ENCODE data around the gene HSD17B1. TPM values are rescaled to one million over a fixed set of nuclear protein-coding genes. Genes with fewer than 3 reads are reported as not detected.
"Not testable (repeated sequence)": the region's sequence is repeated elsewhere in the genome, so short reads cannot be mapped to it uniquely, and the experiment has no call there.

The HSD17B1 gene
- polyA plus RNA-seq (ENCODE audit: insufficient read length in 3 of 3): 1 to 10 TPM; 5.3 to 6.2 (median 5.8) TPM
- long read RNA-seq, donor 1, partial matches to known transcripts: 5 of 5 reads
- long read RNA-seq, donor 1, other reads (novel, unspliced or antisense): 0 of 5 reads
- long read RNA-seq, donor 2, partial matches to known transcripts: 5 of 5 reads
- long read RNA-seq, donor 2, other reads (novel, unspliced or antisense): 0 of 5 reads
- long read RNA-seq, donor 3: 0 reads
- long read RNA-seq, donor 4: 0 reads
- long read RNA-seq, donor 5: 0 reads
- long read RNA-seq, donor 6, full-length matches to known transcripts: 1 of 1 reads
- long read RNA-seq, donor 6, partial matches to known transcripts: 0 of 1 reads
- long read RNA-seq, donor 6, other reads (novel, unspliced or antisense): 0 of 1 reads
- long read RNA-seq, donor 7: 0 reads
- long read RNA-seq, donor 8: 0 reads
- long read RNA-seq, donor 9: 0 reads
- long read RNA-seq, donor 10: 0 reads
- long read RNA-seq, donor 11: 0 reads
- long read RNA-seq, donor 12, partial matches to known transcripts: 9 of 9 reads
- long read RNA-seq, donor 12, other reads (novel, unspliced or antisense): 0 of 9 reads
- long read RNA-seq, donor 13, partial matches to known transcripts: 13 of 13 reads
- long read RNA-seq, donor 13, other reads (novel, unspliced or antisense): 0 of 13 reads
- long read RNA-seq, donor 14: 0 reads
- long read RNA-seq, donor 15: 0 reads
- long read RNA-seq, donor 16: 0 reads

GRCh38 chr17:42552736-42553135 lies at the start of gene HSD17B1:
TSS of gene HSD17B1 (plus strand) at chr17:42552923. CDS start at chr17:42552934, 11 bp downstream.
- DNase-seq: not testable (repeated sequence)

GRCh38 chr17:42502926-42503325 lies 49.8 kb upstream of the HSD17B1 start:
- DNase-seq: no peak

- DNase-seq: no peak
These were observed 45.1 kb upstream of the HSD17B1 start for GRCh38 chr17:42507671-42508070.

- DNase-seq: no peak
These were observed 44.1 kb upstream of the HSD17B1 start for GRCh38 chr17:42508426-42509165.

- no peak for DNase-seq
These were observed 43.3 kb upstream of the HSD17B1 start for GRCh38 chr17:42509409-42509808.

GRCh38 chr17:42509841-42510240 lies 42.9 kb upstream of the HSD17B1 start:
- DNase-seq: no peak

GRCh38 chr17:42512246-42512645 lies 40.5 kb upstream of the HSD17B1 start:
- no peak for DNase-seq

- DNase-seq: no peak
These were observed 39.9 kb upstream of the HSD17B1 start for GRCh38 chr17:42512733-42513251.

- DNase-seq: no peak
These were observed 39.0 kb upstream of the HSD17B1 start for GRCh38 chr17:42513686-42514085.

GRCh38 chr17:42514279-42514678 lies 38.4 kb upstream of the HSD17B1 start:
- DNase-seq: no peak

- no peak for DNase-seq
These were observed 37.9 kb upstream of the HSD17B1 start for GRCh38 chr17:42514867-42515266.

GRCh38 chr17:42517516-42517915 lies 35.2 kb upstream of the HSD17B1 start:
- DNase-seq: no peak

- DNase-seq: no peak
These were observed 34.5 kb upstream of the HSD17B1 start for GRCh38 chr17:42518046-42518754.

- no peak for DNase-seq
These were observed 33.8 kb upstream of the HSD17B1 start for GRCh38 chr17:42518755-42519545.

- DNase-seq: peak; percentile 93
These were observed 32.9 kb upstream of the HSD17B1 start for GRCh38 chr17:42519546-42520491.

- DNase-seq: no peak
These were observed 32.2 kb upstream of the HSD17B1 start for GRCh38 chr17:42520540-42520951.

GRCh38 chr17:42521036-42521435 lies 31.7 kb upstream of the HSD17B1 start:
- DNase-seq: no peak

GRCh38 chr17:42521666-42522262 lies 31.0 kb upstream of the HSD17B1 start:
- no peak for DNase-seq

- no peak for DNase-seq
These were observed 30.4 kb upstream of the HSD17B1 start for GRCh38 chr17:42522263-42522790.
